22Rv1 (cell line): ENCODE results near the gene TUBGCP5.

Experiments
- H3K27ac ChIP-seq: fragments of 450-650 bp; 2 replicates; pipeline ENCODE4 v1.5.1; 2017
- ZFX ChIP-seq: fragments of 450-650 bp; IDR thresholded peaks from 2 replicates; pipeline ENCODE4 v1.6.1; 2017; ENCODE audit warnings: antibody characterized with exemption, borderline replicate concordance
- TF ChIP-seq, protein P1 (sequence below): fragments of 450-650 bp; IDR thresholded peaks from 2 replicates; pipeline ENCODE4 v1.5.1; 2017; ENCODE audit warnings: mild to moderate bottlenecking

TUBGCP5 gene

DNA sequence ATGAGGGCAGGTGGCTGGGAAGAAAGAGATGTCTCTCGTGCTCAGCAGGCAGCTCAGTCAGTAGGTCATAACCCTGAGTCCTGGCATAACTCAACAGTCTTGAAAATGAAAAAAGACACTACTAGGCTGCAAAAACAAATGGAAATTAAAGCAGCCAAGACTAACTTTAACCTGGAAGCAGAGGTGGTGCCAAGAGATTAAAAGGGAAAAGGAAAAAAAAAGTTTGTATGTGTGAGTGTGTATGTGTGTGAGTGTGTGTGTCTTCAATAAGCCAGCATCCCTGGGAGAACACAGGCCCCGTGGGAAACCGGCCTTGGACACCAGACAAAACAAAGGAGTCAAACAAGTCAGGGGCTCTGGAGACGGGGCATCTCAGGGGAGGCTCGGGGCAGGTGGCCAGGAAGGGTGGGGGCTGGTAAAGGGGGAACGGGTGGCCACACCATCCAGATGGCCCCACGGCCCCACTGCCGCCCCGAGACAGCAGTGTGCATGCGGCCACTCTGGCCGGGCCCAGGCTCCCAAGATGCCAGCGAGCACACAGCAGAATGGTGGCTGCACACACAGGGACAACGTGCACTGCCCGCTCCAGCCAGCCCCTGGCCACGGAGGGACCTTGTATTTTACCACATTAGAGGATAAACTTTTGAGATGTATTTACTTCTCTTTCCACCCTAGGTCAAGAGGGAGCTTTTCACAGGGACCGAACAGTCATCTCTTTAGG lies 83.0 kb downstream of the TUBGCP5 start:
- TF ChIP-seq, protein P1, sequence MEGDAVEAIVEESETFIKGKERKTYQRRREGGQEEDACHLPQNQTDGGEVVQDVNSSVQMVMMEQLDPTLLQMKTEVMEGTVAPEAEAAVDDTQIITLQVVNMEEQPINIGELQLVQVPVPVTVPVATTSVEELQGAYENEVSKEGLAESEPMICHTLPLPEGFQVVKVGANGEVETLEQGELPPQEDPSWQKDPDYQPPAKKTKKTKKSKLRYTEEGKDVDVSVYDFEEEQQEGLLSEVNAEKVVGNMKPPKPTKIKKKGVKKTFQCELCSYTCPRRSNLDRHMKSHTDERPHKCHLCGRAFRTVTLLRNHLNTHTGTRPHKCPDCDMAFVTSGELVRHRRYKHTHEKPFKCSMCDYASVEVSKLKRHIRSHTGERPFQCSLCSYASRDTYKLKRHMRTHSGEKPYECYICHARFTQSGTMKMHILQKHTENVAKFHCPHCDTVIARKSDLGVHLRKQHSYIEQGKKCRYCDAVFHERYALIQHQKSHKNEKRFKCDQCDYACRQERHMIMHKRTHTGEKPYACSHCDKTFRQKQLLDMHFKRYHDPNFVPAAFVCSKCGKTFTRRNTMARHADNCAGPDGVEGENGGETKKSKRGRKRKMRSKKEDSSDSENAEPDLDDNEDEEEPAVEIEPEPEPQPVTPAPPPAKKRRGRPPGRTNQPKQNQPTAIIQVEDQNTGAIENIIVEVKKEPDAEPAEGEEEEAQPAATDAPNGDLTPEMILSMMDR: no peak
- TF ChIP-seq ZFX: no peak
- no peak overlapping the region for H3K27ac ChIP-seq

DNA sequence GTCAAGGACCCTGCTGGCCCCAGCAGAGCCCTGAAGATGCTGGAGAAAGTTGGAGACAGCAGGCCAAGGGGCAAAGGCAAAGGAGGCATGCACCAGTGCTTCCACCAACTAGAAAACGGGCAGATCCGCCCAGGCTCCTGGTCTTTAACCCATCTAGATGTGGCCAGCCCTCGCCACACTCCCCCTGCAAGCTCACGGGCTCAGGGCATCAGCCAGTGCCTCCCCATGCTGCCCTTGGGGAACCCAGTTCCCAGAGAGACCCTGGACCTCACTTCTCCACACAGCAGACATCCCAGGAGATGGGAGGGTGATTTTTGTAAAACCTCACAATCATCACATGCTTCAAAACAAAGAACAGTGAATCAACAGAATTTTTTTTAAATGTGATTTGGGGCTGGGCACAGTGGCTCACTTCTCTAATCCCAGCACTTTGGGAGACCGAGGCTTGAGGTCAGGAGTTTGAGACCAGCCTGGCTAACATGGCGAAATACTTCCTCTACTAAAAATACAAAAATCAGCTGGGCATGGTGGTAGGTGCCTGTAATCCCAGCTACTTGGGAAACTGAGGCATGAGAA lies 83.7 kb downstream of the TUBGCP5 start:
- TF ChIP-seq ZFX: no peak
- TF ChIP-seq, protein P1: no peak
- H3K27ac ChIP-seq: no peak overlapping the region

DNA sequence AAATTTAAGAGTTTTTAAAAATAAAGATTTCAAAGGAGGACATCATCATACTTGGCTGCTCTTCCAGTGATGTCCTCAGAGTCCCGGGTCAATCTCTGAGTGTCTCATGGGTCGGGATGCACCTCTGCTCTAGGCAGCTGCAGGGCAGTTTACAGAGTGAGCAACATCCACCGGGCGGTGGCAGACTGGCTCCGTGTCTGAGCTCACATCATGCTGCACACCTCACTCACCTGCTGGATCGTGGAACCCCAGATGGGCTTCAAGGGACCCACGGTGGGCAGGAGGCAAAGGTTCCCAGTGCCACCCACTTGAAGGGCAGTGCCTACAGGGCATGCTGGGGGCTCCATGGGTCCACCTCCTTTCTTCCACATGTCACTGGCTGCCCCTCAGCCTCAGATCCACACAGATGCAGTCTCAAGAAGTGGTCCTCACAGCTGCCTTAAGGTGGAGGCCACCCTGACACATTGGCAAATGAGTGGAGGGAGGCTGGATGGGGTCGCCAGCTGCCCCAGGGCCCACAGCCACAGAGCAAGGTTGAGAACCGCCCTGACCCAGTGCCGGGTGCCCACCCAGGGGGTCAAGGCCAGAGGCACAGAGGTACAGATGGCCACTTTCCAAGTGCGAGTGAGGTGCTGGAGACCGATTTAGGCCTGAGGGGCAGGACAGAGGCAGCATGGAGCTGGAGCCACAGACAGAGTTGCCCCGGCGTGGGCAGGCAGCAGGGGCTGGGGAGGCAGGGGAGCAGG lies 84.4 kb downstream of the TUBGCP5 start:
- TF ChIP-seq, protein P1: no peak
- TF ChIP-seq ZFX: no peak

DNA sequence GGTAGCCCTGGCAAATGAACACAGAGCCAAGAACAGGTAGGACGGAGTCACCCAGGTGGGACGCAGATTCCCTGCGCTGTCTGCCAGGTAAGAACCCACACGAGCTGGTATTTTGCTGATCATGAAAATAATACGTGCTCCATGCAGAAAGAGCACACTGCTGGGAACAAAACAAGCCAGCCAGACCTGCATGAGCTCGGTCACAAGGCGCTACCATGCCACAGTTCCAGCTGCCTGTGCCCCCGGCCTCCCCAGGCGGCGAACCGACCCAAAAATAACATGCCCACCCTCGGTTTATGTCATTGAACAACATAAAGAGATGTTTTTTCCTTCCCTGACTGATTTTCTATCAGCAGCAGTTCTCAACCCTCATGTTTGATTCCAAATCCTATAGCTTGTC lies 85.0 kb downstream of the TUBGCP5 start:
- TF ChIP-seq ZFX: no peak
- TF ChIP-seq, protein P1: no peak
- H3K27ac ChIP-seq: no peak overlapping the region

More for the DNA sequence above, 84.4 kb downstream of the TUBGCP5 start:
- no peak overlapping the region for H3K27ac ChIP-seq

DNA sequence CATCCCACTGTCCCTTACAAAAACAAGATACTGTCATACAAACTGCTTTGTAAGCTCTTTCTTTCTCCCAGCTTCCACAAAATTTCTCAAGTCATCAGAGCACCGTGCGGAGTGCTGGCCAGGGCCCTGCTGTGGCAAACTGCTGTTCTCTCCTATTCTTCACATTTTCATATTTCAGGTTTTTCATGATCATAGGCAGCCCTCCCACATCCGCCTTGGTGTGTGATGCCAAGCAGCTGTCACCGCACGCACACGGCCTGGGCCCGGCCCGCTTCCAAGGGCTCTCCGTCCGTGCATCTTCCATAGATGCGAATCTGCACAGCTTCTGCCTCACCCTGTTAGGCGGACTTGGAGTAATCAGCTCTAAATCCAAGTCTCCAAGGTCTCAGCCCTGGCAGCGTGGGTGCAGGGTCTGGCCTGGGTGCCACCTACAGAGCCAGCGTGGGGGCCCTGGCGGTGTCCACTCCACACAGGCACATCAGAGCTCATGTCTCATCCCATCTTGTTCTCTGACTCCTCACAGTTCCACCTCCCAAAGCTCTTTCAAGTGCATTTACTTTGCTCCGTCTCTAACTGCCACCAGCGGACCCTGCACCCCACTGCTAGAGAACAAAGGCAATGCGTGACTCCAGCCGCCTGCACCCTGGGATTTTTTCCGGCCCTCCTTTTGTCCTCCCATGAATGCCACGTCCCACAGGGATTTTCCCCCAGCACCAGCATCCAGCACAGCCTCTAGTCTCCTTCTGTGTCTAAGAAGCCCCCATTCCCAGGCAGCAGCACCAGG lies 86.4 kb downstream of the TUBGCP5 start:
- no peak for TF ChIP-seq ZFX
- TF ChIP-seq, protein P1: no peak
- no peak overlapping the region for H3K27ac ChIP-seq

DNA sequence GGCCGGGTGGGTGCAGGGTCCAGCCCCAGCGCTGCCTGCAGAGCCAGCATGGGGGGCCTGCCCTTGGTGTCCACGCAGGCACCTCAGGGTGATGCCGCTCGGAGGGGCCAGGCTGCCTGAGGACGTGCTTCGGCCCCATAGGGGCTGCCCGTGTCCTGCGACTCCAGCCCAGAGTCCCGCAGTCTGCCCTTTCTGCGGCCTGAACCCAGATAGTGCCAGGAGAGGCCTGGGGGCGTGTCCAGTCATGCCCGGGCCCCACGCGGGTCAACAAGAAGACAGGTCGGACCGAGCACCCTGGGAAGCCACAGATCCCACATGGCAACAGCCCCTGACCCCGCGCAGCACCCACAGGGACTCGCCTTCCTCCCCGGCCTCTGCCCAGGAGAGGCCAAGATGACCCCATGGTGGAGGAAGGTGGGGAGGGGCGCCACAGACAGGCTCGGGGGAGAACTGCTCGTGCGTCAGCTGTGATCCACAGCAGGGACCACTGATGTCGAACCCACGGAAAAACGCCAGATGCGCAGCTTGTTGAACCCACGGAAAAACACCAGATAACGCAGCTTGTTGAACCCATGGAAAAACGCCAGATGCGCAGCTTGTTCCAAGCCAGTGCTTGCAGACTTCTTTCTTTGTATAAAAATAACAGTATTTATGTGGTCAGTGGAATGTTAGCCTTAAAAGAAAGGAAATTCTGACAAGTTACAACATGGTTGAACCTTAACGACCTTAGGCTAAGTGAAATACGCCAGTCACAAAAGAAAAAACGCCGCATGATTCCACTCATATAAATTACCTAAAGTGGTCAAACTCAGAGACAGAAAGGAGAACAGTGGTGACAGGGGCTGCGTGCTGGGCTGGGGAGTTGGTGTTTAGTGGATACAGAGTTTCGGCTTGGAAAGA lies 87.7 kb downstream of the TUBGCP5 start:
- TF ChIP-seq ZFX: no peak
- TF ChIP-seq, protein P1: no peak
- no peak overlapping the region for H3K27ac ChIP-seq
